AG09309 (cell line): ENCODE data around the gene STX8.

Experiments
- DNase-seq: peaks from one replicate; pipeline ENCODE4 v3.0.0-alpha.2; 2010; ENCODE audit warnings: low read depth
- H3K4me3 ChIP-seq: 2 replicates; pipeline ENCODE4 v1.5.1; 2011; ENCODE audit warnings: mild to moderate bottlenecking, low read depth, low read length, moderate library complexity; ENCODE audit not compliant: control insufficient read depth
- TF ChIP-seq, protein P1 (sequence below): IDR thresholded peaks from 2 replicates; pipeline ENCODE4 v1.5.1; 2011; ENCODE audit warnings: mild to moderate bottlenecking, low read depth, low read length, inconsistent platforms; ENCODE audit not compliant: insufficient read depth, control insufficient read depth; ENCODE audit errors: missing control alignments

Gene STX8

DNA sequence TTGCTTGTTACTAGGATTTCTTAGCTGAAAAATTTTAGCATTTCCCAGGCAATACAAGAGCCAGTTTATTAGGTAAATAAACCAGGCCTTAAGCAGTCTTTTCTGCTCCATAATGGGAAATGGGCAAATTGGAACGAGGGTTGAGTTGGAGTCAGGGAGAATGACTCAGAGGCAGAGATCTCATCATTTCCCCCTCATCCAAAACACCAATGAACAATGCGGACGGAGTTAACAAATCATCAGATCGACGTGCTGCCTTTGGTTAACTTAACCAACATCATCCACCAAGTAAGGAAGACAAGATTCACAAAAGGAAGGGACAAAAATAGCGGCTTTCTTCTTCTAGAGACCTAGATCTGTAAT, 243.5 kb downstream of the STX8 start:
- TF ChIP-seq, protein P1, sequence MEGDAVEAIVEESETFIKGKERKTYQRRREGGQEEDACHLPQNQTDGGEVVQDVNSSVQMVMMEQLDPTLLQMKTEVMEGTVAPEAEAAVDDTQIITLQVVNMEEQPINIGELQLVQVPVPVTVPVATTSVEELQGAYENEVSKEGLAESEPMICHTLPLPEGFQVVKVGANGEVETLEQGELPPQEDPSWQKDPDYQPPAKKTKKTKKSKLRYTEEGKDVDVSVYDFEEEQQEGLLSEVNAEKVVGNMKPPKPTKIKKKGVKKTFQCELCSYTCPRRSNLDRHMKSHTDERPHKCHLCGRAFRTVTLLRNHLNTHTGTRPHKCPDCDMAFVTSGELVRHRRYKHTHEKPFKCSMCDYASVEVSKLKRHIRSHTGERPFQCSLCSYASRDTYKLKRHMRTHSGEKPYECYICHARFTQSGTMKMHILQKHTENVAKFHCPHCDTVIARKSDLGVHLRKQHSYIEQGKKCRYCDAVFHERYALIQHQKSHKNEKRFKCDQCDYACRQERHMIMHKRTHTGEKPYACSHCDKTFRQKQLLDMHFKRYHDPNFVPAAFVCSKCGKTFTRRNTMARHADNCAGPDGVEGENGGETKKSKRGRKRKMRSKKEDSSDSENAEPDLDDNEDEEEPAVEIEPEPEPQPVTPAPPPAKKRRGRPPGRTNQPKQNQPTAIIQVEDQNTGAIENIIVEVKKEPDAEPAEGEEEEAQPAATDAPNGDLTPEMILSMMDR = no peak
- no peak for DNase-seq
- no peak overlapping the region for H3K4me3 ChIP-seq

DNA sequence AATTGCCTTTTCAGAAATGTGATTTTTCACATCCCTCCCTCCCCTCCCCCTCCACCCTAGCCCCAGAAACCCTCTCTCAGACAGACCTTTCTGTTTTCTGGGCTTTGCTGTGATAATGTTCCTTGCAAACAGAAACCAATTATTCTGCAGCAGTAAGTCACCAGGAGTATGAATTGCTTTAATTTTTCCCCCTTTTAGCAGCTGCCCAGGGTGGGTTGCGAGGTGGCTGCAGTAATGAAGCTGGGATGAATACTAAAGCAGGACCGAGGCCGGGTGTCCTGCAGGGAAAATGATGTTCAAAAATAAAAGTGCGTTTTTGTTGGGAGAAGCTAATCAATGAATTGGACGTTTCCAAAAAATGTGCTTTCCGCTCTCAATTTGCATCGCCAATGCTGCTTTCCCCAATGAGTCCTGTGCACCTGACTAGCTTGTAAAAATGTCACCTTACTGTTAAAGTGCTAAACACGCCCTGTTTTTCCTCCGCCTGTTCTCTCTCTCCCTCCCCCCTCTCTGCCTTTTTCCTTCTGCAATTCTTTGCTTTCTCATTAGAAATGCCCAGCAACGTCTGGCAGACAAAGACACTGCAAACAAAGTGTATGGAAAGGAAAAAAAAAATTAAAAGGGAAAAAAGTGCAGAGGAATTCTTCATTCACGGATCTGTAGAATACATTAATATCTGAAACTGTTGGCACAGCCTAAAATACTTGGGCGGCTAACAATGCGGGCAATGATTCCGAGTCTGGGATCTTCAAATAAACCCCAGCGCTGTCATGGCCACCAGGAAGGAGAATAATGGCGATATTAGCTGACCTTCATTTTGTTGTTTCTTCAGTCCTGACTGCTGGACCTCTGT, 244.1 kb downstream of the STX8 start:
- TF ChIP-seq, protein P1 = no peak
- no peak overlapping the region for H3K4me3 ChIP-seq
- DNase-seq = no peak

DNA sequence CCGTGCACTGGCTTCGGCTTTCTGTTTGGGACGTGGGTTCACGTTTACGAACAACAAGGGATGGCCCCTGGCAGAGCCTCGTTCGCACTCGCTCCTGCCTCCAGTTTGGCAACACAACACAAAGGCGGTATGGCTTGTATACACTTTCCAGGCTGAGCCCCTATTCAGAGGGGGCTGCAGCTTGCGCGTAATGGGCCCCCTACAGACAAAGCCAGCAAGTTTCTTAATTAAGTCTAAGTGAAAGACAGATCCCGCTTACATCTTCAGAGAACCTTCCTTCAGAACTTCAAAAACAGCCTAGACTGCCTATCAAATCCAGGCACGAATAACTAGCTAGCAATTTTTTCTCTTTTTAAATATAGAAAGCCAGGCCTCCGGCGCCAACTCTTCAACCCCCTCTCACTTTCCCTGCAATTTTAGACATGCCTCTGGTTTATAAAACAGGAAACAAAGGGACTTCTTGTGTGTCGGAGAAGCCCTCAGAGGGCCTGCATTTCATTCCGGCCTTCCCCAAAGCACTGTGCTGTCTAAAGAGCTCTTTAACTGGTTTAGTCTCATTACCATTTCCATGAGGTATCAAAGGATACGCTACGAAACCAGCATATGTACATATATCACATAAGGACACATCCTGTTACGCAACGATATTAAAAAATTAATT, 244.9 kb downstream of the STX8 start:
- H3K4me3 ChIP-seq = no peak overlapping the region
- TF ChIP-seq, protein P1 = no peak
- no peak for DNase-seq

DNA sequence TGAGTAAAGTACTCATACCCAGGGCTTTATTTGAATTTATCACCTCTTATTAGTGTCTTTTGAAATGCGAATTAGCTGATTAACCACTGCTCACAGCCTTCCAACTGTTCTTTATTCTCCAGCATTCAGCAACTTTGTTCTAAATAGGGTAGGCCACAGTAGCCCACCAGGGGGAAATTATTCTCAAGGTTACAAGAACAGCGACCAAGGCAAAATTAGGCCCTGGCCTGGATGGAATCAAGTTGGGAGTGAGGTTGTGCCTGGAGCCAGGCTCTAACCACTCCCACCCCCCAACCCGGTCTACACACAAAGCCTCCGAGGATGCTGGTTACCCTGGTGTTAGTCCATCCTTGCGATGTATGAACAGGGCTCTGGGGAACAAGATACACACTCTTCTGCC, 245.5 kb downstream of the STX8 start:
- no peak for DNase-seq
- TF ChIP-seq, protein P1 = no peak
- H3K4me3 ChIP-seq = no peak overlapping the region

DNA sequence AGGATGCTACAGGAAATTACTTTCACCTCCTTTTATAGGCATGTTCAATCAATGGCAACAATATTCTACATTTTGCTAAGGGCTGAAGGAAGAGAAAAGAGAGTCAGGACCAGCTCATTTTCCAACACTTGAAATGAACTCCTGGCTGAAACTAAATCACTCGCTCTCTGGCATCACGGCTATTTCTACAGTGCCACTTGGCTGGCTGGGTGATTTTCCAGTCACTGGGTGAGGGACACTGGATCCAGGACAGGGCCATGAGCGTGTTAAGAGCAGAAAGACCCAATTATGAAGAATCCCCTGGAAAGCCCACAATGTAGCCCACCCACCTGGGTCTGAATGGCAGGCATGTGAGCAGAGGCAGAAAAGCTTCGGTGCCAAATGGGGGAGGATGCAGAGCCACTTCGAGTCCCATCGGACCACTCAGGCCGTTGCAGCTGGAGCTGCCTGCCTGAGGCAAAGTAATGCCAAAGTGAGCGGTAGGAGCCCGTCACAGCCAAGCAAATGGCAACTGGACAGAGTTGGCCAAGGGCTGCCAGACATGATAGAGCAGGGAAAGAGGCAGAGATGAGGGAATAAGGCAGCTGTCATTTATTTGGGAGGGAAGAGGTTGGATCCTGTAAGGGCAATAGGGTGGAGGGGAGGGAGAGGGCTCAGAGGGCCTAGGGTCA, 246.2 kb downstream of the STX8 start:
- DNase-seq = no peak
- H3K4me3 ChIP-seq = no peak overlapping the region
- TF ChIP-seq, protein P1 = no peak

DNA sequence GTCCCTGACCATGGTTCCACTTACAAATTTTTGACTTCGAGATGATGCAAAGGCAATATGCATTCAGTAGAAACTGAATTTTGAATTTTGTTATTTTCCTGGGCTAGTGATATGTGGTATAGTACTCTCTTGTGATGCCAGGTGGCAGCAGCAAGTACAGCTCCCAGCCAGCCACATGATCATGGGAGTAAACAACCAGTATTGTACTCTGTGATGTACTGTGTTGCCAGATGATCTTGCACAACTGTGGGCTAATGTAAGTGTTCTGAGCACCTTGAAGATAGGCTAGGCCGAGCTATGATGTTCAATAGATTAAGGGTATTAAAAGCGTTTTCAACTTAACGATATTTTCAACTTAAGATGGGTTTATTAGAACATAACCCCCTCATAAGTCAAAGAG, 250.8 kb downstream of the STX8 start:
- no peak overlapping the region for H3K4me3 ChIP-seq
- TF ChIP-seq, protein P1 = no peak

More for the DNA sequence above, 250.8 kb downstream of the STX8 start:
- DNase-seq = no peak
